ENCODE data around the gene USO1.

Gene USO1

DNA sequence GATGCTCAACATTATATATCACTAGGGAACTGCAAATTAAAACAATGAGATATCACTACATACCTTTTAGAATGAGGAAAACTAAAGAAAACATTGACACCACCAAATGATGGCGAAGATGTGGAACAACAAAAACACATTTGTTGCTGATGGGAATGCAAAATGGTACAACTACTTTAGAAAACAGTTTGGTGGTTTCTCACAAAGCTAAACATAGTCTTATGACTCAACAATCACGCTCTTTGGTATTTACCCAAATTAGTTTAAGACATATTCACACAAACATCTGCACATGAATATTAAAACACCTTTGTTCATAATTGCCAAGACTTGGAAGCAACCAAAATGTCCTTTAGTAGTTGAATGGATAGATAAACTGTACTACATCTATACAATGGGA, 53.2 kb downstream of the USO1 start:
- TF ChIP-seq, protein P1, sequence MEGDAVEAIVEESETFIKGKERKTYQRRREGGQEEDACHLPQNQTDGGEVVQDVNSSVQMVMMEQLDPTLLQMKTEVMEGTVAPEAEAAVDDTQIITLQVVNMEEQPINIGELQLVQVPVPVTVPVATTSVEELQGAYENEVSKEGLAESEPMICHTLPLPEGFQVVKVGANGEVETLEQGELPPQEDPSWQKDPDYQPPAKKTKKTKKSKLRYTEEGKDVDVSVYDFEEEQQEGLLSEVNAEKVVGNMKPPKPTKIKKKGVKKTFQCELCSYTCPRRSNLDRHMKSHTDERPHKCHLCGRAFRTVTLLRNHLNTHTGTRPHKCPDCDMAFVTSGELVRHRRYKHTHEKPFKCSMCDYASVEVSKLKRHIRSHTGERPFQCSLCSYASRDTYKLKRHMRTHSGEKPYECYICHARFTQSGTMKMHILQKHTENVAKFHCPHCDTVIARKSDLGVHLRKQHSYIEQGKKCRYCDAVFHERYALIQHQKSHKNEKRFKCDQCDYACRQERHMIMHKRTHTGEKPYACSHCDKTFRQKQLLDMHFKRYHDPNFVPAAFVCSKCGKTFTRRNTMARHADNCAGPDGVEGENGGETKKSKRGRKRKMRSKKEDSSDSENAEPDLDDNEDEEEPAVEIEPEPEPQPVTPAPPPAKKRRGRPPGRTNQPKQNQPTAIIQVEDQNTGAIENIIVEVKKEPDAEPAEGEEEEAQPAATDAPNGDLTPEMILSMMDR (IDR thresholded peaks at IDR 0.05; ENCODE audit: insufficient read depth, low read length, poor library complexity, severe bottlenecking) = no peak
- DNase-seq (ENCODE audit: extremely low read depth, insufficient read length) = no peak
- Histone ChIP-seq H3K4me3 (replicated peaks; ENCODE audit: low read depth, low read length) (no peak overlapping the region), H3K36me3 (ENCODE audit: control insufficient read depth, insufficient read depth, low read length) (peaks cover 8% of the 10 kb centered on the region), H3K27me3 (replicated peaks; ENCODE audit: control insufficient read depth, insufficient read depth, low read length) (no peaks in the 10 kb centered on the region)

DNA sequence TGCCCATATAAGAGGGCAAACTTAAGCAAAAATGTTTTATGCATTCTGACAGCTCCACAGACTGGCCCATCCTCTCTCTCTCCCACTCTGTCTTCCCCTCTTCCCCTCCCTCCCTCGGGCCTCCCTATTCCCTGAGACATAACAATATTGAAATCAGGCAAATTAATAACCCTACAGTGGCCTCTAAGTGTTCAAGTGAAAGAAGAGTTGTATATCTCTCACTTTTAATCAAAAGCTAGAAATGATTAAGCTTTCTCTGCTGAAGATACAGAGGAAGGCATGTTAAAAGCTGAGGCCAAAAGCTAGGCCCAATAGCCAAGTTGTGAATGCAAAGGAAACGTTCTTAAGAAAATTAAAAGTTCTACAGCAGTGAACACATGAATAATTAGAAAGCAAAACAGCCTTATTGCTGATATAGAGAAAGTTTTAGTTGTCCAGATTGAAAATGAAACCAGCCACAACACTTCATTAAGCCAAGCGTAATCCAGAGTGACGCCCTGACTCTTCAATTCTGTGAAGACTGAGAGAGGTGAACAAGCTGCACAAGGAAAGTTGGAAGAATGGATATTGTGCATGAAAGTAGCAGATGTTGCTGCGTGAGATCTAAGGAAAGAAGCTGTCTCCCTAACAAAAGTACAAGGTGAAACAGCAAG, 54.9 kb downstream of the USO1 start:
- DNase-seq (ENCODE audit: extremely low read depth, insufficient read length) = no peak
- H3K36me3 ChIP-seq (ENCODE audit: control insufficient read depth, insufficient read depth, low read length) = peaks cover 10% of the 10 kb centered on the region
- H3K4me3 ChIP-seq (replicated peaks; ENCODE audit: low read depth, low read length) = no peak overlapping the region
- no peaks in the 10 kb centered on the region for H3K27me3 ChIP-seq (replicated peaks; ENCODE audit: control insufficient read depth, insufficient read depth, low read length)
- TF ChIP-seq, protein P1 (IDR thresholded peaks at IDR 0.05; ENCODE audit: insufficient read depth, low read length, poor library complexity, severe bottlenecking) = no peak

DNA sequence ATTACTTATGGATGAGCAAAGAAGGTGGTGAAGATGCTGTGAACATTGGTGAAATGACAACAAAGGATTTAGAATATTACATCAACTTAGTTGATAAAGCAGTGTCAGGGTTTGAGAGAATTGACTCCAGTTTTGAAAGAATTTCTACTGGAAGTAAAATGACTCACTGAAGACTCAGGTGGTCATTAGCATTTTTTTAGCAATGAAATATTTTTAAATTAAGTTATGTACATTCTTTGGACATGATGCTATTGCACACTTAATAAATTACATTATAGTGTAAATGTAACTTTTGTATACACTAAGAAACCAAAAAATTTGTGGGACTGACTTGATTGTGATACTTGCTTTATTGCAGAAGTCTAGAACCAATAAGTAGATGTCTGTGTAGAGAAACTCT, 56.9 kb downstream of the USO1 start:
- Histone ChIP-seq H3K36me3 (ENCODE audit: control insufficient read depth, insufficient read depth, low read length) (peaks cover 7% of the 10 kb centered on the region), H3K4me3 (replicated peaks; ENCODE audit: low read depth, low read length) (no peak overlapping the region), H3K27me3 (replicated peaks; ENCODE audit: control insufficient read depth, insufficient read depth, low read length) (no peaks in the 10 kb centered on the region)
- TF ChIP-seq, protein P1 (IDR thresholded peaks at IDR 0.05; ENCODE audit: insufficient read depth, low read length, poor library complexity, severe bottlenecking) = no peak
- no peak for DNase-seq (ENCODE audit: extremely low read depth, insufficient read length)

DNA sequence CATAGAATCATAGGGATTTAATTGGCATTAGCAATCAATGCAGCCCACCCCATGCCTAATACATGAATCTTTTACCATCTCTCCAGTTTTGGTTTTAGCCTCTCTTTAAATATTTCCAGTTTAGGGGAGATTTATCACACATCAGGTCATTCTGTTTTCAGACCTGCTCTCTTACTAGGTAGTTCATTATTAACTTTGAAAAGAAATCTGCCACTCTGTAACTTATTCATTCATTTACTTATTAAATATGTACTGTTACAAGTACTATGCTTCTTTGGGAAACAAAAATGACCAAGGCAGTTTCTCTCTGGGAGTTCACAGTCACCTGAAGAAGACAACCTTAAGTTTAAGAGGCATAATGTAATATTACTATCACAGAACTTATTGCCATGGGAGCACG, 62.1 kb downstream of the USO1 start:
- DNase-seq (ENCODE audit: extremely low read depth, insufficient read length) = no peak
- H3K36me3 ChIP-seq (ENCODE audit: control insufficient read depth, insufficient read depth, low read length) = peaks cover 6% of the 10 kb centered on the region
- TF ChIP-seq, protein P1 (IDR thresholded peaks at IDR 0.05; ENCODE audit: insufficient read depth, low read length, poor library complexity, severe bottlenecking) = no peak

DNA sequence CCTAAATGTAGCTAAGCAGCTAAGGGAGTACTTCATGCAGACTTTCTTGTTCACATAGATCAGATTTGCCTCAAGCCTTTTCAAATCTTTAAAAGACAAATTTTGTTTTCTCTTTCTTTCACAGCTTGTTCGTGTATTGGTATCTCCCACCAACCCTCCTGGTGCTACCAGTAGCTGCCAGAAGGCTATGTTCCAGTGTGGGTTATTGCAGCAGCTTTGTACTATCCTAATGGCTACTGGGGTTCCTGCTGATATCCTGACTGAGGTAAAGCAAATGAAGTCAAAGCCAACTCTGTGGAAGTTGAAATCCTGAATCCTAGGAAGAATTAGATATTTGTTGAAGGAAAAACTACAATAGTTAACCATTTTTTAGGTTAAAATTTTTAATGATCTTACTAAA, 62.6 kb downstream of the USO1 start:
- DNase-seq (ENCODE audit: extremely low read depth, insufficient read length) = no peak
- Histone ChIP-seq H3K36me3 (ENCODE audit: control insufficient read depth, insufficient read depth, low read length) (peaks cover 6% of the 10 kb centered on the region), H3K27me3 (replicated peaks; ENCODE audit: control insufficient read depth, insufficient read depth, low read length) (no peaks in the 10 kb centered on the region), H3K4me3 (replicated peaks; ENCODE audit: low read depth, low read length) (no peak overlapping the region)
- TF ChIP-seq, protein P1 (IDR thresholded peaks at IDR 0.05; ENCODE audit: insufficient read depth, low read length, poor library complexity, severe bottlenecking) = no peak

More for the DNA sequence above, 62.1 kb downstream of the USO1 start:
- H3K4me3 ChIP-seq (replicated peaks; ENCODE audit: low read depth, low read length) = no peak overlapping the region
- no peaks in the 10 kb centered on the region for H3K27me3 ChIP-seq (replicated peaks; ENCODE audit: control insufficient read depth, insufficient read depth, low read length)

DNA sequence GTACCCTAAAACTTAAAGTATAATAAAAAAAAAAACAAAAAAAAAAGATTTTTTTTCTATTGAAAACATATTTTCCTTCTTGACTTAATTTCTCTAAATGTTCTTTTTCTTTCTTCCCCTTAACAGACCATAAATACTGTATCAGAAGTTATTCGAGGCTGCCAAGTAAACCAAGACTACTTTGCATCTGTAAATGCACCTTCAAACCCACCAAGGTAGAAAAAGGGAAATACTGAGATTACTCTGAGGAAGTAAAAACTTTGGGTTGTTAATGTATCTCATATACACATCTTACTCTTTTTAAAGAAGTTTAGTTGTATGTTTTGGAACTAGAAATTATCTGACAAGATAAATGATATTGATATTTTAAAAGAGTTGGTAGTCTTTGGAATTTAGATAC, 65.6 kb downstream of the USO1 start:
- Histone ChIP-seq H3K4me3 (replicated peaks; ENCODE audit: low read depth, low read length) (no peak overlapping the region), H3K27me3 (replicated peaks; ENCODE audit: control insufficient read depth, insufficient read depth, low read length) (no peaks in the 10 kb centered on the region), H3K36me3 (ENCODE audit: control insufficient read depth, insufficient read depth, low read length) (peaks cover 5% of the 10 kb centered on the region)
- TF ChIP-seq, protein P1 (IDR thresholded peaks at IDR 0.05; ENCODE audit: insufficient read depth, low read length, poor library complexity, severe bottlenecking) = no peak
- no peak for DNase-seq (ENCODE audit: extremely low read depth, insufficient read length)
